Measurements from ENCODE around the gene SPIB.

- no peak for TF ChIP-seq POLR2A (IDR thresholded peaks at IDR 0.05)
- TF ChIP-seq, protein P1, sequence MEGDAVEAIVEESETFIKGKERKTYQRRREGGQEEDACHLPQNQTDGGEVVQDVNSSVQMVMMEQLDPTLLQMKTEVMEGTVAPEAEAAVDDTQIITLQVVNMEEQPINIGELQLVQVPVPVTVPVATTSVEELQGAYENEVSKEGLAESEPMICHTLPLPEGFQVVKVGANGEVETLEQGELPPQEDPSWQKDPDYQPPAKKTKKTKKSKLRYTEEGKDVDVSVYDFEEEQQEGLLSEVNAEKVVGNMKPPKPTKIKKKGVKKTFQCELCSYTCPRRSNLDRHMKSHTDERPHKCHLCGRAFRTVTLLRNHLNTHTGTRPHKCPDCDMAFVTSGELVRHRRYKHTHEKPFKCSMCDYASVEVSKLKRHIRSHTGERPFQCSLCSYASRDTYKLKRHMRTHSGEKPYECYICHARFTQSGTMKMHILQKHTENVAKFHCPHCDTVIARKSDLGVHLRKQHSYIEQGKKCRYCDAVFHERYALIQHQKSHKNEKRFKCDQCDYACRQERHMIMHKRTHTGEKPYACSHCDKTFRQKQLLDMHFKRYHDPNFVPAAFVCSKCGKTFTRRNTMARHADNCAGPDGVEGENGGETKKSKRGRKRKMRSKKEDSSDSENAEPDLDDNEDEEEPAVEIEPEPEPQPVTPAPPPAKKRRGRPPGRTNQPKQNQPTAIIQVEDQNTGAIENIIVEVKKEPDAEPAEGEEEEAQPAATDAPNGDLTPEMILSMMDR (IDR thresholded peaks at IDR 0.05), result no peak
Observed at GRCh38 chr19:50380751-50381151, 38.0 kb upstream of the SPIB start.
